Osteoblast (primary cell): Measurements from ENCODE around the gene ATP8B3. TPM values are rescaled to one million over a fixed set of nuclear protein-coding genes. Genes with fewer than 3 reads are reported as not detected.
A peak's percentile ranks its signal among the peaks of the same experiment; 100 is the strongest.

Source experiments
- DNase-seq: peaks from one replicate; pipeline ENCODE4 v3.0.0; 2011; ENCODE audit warnings: low spot score, mixed read lengths; ENCODE audit not compliant: insufficient read length; ENCODE audit errors: missing footprints
- H2AFZ ChIP-seq: 2 replicates; pipeline ENCODE4 v1.6.0; 2011; ENCODE audit warnings: mild to moderate bottlenecking, low read length
- H3K27ac ChIP-seq: 2 replicates; pipeline ENCODE4 v1.5.1; 2011; ENCODE audit warnings: mild to moderate bottlenecking, low read depth, low read length, moderate library complexity
- H3K27me3 ChIP-seq: 2 replicates; pipeline ENCODE4 v1.6.0; 2012; ENCODE audit warnings: mild to moderate bottlenecking, control low read depth, inconsistent platforms, low read length, moderate library complexity; ENCODE audit not compliant: insufficient read depth
- H3K36me3 ChIP-seq: 2 replicates; pipeline ENCODE4 v1.5.1; 2011; ENCODE audit warnings: mild to moderate bottlenecking, low read length, control low read depth, moderate library complexity; ENCODE audit not compliant: insufficient read depth
- H3K4me1 ChIP-seq: 2 replicates; pipeline ENCODE4 v1.5.1; 2011; ENCODE audit warnings: mild to moderate bottlenecking, low read length, control low read depth, moderate library complexity; ENCODE audit not compliant: insufficient read depth
- H3K4me2 ChIP-seq: 2 replicates; pipeline ENCODE4 v1.6.0; 2011; ENCODE audit warnings: mild to moderate bottlenecking, low read length; ENCODE audit not compliant: insufficient read depth
- H3K4me3 ChIP-seq: fragments of 200-600 bp; sonication (generic); 3 replicates; pipeline ENCODE4 v1.5.1; 2012; ENCODE audit warnings: mild to moderate bottlenecking, low read length, inconsistent platforms; ENCODE audit not compliant: insufficient read depth
- H3K79me2 ChIP-seq: 2 replicates; pipeline ENCODE4 v1.6.0; 2012; ENCODE audit warnings: mild to moderate bottlenecking, low read length, control low read depth, inconsistent platforms; ENCODE audit not compliant: insufficient read depth
- H3K9me3 ChIP-seq: 2 replicates; pipeline ENCODE4 v1.5.1; 2011; ENCODE audit warnings: low read depth, low read length, control low read depth
- H4K20me1 ChIP-seq: 2 replicates; pipeline ENCODE4 v1.6.0; 2012; ENCODE audit warnings: mild to moderate bottlenecking, low read length, control low read depth; ENCODE audit not compliant: insufficient read depth
- total RNA-seq: library from RNA; depleted of rRNA; stranded (reverse); fragments of >200 nt; gene quantifications from 2 replicates; pipeline ENCODE4 v1.2.3, GENCODE V29; 2012
- TF ChIP-seq, protein P1 (sequence below): IDR thresholded peaks from 2 replicates; pipeline ENCODE4 v1.5.1; 2011; ENCODE audit warnings: mild to moderate bottlenecking, low read depth, low read length, moderate library complexity; ENCODE audit errors: extremely low read depth

ATP8B3 gene
- total RNA-seq, 1 donor = 0.72 TPM

DNA sequence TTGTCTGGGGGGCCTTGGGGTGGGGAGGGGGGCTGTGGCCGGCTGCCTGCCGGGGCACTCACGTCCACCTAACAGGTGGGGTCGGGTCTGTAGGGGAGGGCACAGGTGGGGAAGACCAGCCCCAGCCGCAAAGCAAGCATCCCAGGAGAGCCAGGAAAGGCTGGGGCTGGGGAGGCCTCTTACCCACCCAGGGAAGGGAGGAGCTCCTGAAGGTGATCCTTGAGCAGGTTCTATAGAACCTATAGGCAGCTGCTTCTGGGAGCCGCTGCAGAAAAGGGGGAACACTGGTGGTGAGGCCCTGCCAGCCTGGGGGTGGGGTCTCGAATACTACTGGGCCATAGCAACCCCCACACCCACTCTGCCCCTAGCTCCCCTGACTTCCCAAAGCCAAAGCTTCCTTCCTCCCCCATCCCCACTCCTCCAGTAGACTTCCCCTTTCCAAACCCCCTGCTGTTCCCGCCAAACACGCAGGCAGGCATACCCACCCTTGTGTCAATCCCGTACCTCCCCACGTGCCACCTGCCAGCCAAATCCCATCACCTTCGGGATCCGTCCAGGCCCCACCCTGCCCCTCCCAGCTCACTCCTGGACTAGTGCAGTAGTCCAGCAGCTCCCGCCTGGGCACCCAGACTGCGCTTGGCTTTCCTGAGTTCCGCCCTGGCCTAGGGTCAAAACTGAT is 45.7 kb upstream of the ATP8B3 start:
- Histone ChIP-seq H3K36me3 (no peaks in the 10 kb centered on the region), H3K4me1 (peaks cover 34% of the 10 kb centered on the region), H3K27me3 (no peaks in the 10 kb centered on the region), H4K20me1 (peaks cover 77% of the 10 kb centered on the region), H3K4me3 (peak overlapping the region; percentile 61), H2AFZ (no peak overlapping the region), H3K9me3 (no peaks in the 10 kb centered on the region), H3K79me2 (peaks cover 99% of the 10 kb centered on the region), H3K4me2 (peak overlapping the region; percentile 77), H3K27ac (peak overlapping the region; percentile 45)
- TF ChIP-seq, protein P1, sequence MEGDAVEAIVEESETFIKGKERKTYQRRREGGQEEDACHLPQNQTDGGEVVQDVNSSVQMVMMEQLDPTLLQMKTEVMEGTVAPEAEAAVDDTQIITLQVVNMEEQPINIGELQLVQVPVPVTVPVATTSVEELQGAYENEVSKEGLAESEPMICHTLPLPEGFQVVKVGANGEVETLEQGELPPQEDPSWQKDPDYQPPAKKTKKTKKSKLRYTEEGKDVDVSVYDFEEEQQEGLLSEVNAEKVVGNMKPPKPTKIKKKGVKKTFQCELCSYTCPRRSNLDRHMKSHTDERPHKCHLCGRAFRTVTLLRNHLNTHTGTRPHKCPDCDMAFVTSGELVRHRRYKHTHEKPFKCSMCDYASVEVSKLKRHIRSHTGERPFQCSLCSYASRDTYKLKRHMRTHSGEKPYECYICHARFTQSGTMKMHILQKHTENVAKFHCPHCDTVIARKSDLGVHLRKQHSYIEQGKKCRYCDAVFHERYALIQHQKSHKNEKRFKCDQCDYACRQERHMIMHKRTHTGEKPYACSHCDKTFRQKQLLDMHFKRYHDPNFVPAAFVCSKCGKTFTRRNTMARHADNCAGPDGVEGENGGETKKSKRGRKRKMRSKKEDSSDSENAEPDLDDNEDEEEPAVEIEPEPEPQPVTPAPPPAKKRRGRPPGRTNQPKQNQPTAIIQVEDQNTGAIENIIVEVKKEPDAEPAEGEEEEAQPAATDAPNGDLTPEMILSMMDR = no peak
- no peak for DNase-seq

DNA sequence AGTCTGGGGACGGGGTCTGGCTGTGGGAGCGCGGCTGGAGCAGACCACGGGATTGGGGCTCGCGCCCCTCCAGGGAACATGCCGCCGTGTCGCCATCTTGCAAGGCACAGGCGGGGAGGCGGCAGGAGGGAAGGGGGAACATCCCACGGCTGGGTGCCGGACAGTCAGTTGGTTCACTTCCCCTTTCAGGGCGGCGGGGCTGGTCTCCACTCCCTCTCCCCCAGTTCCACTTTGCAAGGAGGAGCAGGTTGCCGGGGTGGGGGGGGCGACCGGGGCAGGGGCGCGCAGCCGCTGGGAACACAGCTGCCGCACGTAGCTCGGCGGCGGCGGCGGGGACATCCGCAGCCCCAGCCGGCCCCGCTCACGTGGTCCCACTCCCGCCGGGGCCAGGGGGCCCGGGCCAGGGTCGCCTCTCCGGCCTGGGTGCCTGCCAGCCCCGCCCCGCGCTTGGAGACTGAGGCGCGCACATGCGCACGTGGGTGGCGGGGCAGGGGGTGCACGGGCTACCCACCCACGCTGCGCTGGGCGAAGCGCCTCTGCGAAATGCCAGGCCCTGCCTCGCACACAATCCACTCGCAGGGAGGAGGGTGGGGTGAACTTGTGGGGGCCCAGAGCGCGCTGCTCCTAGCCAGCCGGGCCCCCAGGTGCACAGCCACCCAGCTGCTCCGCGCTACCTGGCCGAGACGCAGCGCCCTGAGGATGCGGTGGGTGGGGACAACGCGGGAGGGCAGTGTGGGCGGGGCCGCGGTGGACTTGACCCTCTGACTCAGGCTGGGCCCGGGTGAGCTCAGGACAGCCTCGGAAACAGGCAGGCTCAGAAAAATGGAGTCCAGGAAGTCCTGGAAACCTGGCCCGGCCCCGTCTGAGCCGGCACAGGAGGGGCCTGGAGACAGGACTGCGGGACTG is 44.9 kb upstream of the ATP8B3 start:
- Histone ChIP-seq H3K36me3 (no peaks in the 10 kb centered on the region), H4K20me1 (peaks cover 76% of the 10 kb centered on the region), H3K4me1 (peaks cover 34% of the 10 kb centered on the region)

DNA sequence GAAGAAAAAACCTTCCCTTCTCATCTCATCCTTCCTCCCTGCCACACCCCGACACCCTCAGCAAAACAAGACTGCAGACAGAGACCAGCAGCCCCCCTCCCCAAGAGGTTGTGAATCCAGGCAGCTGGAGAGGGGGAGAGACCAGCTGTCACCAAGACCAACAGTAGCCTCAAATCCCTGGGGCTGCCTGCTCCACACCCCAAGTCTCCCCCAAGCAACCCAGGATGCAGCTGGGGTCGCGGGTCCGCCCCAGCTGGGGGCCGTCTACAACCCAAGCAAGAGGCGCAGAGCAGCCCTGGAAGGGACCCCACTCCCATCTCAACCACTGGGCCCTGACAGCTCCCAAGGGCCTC is 44.2 kb upstream of the ATP8B3 start:
- H3K79me2 ChIP-seq = peaks cover 98% of the 10 kb centered on the region
- H3K4me1 ChIP-seq = peaks cover 31% of the 10 kb centered on the region
- peaks cover 70% of the 10 kb centered on the region for H4K20me1 ChIP-seq
- H3K27ac ChIP-seq = peak overlapping the region; percentile 45
- H3K4me3 ChIP-seq = no peak overlapping the region
- no peaks in the 10 kb centered on the region for H3K36me3 ChIP-seq
- no peak overlapping the region for H2AFZ ChIP-seq
- no peak for DNase-seq
- H3K27me3 ChIP-seq = no peaks in the 10 kb centered on the region
- H3K9me3 ChIP-seq = no peaks in the 10 kb centered on the region
- TF ChIP-seq, protein P1 = no peak
- no peak overlapping the region for H3K4me2 ChIP-seq

More for the DNA sequence above, 44.9 kb upstream of the ATP8B3 start:
- Histone ChIP-seq H3K9me3 (no peaks in the 10 kb centered on the region), H3K27me3 (no peaks in the 10 kb centered on the region), H3K4me2 (peak overlapping the region; percentile 77), H3K79me2 (peaks cover 100% of the 10 kb centered on the region), H3K27ac (peak overlapping the region; percentile 45), H2AFZ (peak overlapping the region; percentile 35), H3K4me3 (peak overlapping the region; percentile 61)
- DNase-seq = peak; percentile 100
- TF ChIP-seq, protein P1 = no peak

DNA sequence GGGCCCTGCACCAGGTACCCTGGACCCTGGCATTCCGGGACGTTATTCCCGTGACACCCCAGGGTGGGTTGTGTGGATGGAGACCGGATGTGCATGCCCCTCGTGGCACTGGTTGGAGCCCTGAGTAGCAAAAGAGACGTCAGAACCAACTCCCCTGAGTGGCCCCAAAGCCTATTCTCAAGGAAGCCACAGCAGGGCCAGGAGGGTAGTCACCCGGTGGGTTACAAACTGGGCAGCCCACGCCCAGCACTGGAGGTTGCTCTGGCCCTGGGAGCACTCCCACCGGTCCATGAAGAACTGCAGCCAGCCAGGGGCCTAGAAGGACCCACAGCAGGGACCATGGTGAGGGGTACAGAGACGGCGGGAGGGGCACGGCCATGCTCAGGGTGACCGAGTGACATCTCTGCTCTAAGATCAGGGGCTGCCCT is 43.8 kb upstream of the ATP8B3 start:
- H3K4me3 ChIP-seq = peak overlapping the region; percentile 33
- no peak for DNase-seq
- no peaks in the 10 kb centered on the region for H3K27me3 ChIP-seq
- H3K36me3 ChIP-seq = peaks cover 2% of the 10 kb centered on the region
- H2AFZ ChIP-seq = no peak overlapping the region
- peaks cover 98% of the 10 kb centered on the region for H3K79me2 ChIP-seq
- peaks cover 69% of the 10 kb centered on the region for H4K20me1 ChIP-seq
- TF ChIP-seq, protein P1 = no peak
- H3K4me1 ChIP-seq = peaks cover 26% of the 10 kb centered on the region
- H3K9me3 ChIP-seq = no peaks in the 10 kb centered on the region
- H3K4me2 ChIP-seq = peak overlapping the region; percentile 53
- peak overlapping the region; percentile 45 for H3K27ac ChIP-seq
